ENCODE data around the gene TUBGCP6.

The TUBGCP6 gene

DNA sequence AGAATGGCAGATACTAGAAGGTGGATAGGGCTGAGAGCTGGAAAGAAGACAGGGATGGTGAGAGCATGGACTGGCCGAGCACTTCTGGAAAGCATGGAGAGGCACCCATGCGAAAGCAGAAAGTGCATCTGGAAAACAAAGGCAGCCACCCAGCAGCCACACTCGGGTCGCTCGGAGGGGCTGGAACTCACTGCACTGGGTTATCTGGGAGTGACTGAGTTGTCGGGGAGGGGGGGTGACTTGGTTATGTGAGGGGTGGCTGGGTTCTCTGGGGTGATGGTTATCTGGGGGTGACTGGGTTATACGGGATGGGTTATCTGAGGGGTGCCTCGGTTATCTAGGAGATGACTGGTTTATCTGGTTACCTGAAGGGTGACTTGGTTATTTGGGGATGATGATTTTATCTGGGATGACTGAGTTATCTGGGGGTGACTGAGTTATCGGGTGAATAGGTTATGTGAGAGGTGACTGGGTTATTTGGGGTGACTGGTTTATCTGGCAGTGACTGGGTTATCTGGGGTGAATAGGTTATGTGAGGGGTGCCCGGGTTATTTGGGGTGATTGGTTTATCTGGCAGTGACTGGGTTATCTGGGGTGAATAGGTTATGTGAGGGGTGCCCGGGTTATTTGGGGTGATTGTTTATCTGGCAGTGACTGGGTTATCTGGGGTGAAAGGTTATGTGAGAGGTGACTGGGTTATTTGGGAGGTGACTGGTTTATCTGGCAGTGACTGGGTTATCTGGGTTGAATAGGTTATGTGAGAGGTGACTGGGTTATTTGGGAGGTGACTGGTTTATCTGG is 76.9 kb downstream of the TUBGCP6 start:
- H2AFZ ChIP-seq: no peak overlapping the region
- TF ChIP-seq, protein P1, sequence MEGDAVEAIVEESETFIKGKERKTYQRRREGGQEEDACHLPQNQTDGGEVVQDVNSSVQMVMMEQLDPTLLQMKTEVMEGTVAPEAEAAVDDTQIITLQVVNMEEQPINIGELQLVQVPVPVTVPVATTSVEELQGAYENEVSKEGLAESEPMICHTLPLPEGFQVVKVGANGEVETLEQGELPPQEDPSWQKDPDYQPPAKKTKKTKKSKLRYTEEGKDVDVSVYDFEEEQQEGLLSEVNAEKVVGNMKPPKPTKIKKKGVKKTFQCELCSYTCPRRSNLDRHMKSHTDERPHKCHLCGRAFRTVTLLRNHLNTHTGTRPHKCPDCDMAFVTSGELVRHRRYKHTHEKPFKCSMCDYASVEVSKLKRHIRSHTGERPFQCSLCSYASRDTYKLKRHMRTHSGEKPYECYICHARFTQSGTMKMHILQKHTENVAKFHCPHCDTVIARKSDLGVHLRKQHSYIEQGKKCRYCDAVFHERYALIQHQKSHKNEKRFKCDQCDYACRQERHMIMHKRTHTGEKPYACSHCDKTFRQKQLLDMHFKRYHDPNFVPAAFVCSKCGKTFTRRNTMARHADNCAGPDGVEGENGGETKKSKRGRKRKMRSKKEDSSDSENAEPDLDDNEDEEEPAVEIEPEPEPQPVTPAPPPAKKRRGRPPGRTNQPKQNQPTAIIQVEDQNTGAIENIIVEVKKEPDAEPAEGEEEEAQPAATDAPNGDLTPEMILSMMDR (IDR thresholded peaks at IDR 0.05): no peak
- H3K27ac ChIP-seq: no peak overlapping the region
- no peak overlapping the region for H3K4me3 ChIP-seq (ENCODE audit: low read depth, low read length)
- H3K4me1 ChIP-seq: no peaks in the 10 kb centered on the region
- no peaks in the 10 kb centered on the region for H3K9me3 ChIP-seq (ENCODE audit: control insufficient read depth, low read length)
- no peaks in the 10 kb centered on the region for H3K36me3 ChIP-seq (ENCODE audit: control insufficient read depth, insufficient read depth, low read length)
- no peaks in the 10 kb centered on the region for H3K27me3 ChIP-seq (ENCODE audit: control insufficient read depth, insufficient read depth, low read length)
- no peak overlapping the region for H3K9ac ChIP-seq
- no peaks in the 10 kb centered on the region for H3K79me2 ChIP-seq
- no peak overlapping the region for H3K4me2 ChIP-seq (ENCODE audit: low read length)

All from parathyroid adenoma (tissue), 2 donors.